ENCODE measurements around the gene DLST.

The DLST gene

DNA sequence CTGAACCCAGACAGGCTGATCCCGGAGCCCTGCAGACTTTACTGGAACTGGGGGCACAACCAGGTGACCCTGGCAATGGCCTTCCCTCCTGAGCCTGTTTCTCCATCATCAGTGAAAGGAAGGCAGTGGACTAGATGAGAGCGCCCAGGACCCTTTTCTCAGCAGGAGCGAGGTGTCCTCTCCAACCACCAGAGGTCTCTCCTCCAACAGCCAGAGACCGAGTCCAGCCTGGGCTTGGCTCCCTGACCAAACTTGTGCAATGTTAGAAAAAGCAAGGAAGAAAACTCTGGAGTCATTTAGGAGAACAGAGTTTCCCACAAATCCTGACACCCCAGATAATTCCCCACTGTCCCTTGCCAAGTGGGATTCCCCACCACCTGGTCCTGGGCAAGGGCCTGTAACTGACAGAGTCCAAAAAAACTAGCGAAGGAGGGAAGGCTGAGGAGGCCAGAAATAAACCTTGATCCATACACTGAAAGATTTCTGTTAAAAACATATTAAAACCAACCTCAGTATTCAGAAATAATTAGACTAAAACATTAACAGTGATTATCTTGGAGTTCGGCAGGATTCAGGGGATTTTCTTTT, 32.4 kb downstream of the DLST start:
- peak; percentile 93 for ATAC-seq
- TF ChIP-seq, protein P1, sequence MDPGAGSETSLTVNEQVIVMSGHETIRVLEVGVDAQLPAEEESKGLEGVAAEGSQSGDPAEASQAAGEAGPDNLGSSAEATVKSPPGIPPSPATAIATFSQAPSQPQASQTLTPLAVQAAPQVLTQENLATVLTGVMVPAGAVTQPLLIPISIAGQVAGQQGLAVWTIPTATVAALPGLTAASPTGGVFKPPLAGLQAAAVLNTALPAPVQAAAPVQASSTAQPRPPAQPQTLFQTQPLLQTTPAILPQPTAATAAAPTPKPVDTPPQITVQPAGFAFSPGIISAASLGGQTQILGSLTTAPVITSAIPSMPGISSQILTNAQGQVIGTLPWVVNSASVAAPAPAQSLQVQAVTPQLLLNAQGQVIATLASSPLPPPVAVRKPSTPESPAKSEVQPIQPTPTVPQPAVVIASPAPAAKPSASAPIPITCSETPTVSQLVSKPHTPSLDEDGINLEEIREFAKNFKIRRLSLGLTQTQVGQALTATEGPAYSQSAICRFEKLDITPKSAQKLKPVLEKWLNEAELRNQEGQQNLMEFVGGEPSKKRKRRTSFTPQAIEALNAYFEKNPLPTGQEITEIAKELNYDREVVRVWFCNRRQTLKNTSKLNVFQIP (CRISPR knock-in tag; IDR thresholded peaks at IDR 0.05; ENCODE audit: borderline replicate concordance, low read depth): no peak
- TF ChIP-seq ZNF565 (CRISPR knock-in tag; conservative IDR thresholded peaks at IDR 0.05; ENCODE audit: low read depth) (no peak), TCF4 (CRISPR knock-in tag; IDR thresholded peaks at IDR 0.05; ENCODE audit: borderline replicate concordance) (no peak), ZNF8 (CRISPR knock-in tag; IDR thresholded peaks at IDR 0.05) (no peak), ZFP30 (CRISPR knock-in tag; IDR thresholded peaks at IDR 0.05) (no peak), BACH2 (CRISPR knock-in tag; IDR thresholded peaks at IDR 0.05; ENCODE audit: borderline replicate concordance) (no peak)
- TF ChIP-seq, protein P2, sequence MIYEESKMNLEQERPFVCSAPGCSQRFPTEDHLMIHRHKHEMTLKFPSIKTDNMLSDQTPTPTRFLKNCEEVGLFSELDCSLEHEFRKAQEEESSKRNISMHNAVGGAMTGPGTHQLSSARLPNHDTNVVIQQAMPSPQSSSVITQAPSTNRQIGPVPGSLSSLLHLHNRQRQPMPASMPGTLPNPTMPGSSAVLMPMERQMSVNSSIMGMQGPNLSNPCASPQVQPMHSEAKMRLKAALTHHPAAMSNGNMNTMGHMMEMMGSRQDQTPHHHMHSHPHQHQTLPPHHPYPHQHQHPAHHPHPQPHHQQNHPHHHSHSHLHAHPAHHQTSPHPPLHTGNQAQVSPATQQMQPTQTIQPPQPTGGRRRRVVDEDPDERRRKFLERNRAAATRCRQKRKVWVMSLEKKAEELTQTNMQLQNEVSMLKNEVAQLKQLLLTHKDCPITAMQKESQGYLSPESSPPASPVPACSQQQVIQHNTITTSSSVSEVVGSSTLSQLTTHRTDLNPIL (CRISPR knock-in tag; IDR thresholded peaks at IDR 0.05; ENCODE audit: low read depth): no peak

DNA sequence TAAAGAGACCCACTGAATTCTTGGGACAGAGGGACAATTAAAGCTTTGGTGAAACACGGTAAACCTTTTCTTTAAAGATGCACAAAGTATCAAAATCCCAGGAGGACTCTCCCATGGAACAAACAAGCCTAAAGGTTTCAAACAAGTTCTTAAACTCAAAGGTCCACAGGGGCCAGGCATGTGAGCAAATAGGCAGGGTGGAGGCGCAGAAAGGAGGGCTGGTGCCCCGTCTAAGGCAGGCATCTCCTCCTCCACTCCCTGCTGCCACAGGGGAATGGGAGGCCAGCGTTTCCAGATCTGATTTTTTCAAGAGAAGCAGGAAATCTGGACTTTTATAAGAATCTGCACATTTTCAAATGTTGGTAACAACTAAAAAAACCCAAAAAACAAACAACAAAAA, 33.7 kb downstream of the DLST start:
- TF ChIP-seq ARNTL (CRISPR knock-in tag; IDR thresholded peaks at IDR 0.05; ENCODE audit: borderline replicate concordance, low read depth) (no peak), ZNF70 (CRISPR knock-in tag; IDR thresholded peaks at IDR 0.05) (no peak), ZNF8 (CRISPR knock-in tag; IDR thresholded peaks at IDR 0.05) (no peak), SNAI2 (CRISPR knock-in tag; IDR thresholded peaks at IDR 0.05) (no peak), BACH2 (CRISPR knock-in tag; IDR thresholded peaks at IDR 0.05; ENCODE audit: borderline replicate concordance) (no peak), RARB (CRISPR knock-in tag; IDR thresholded peaks at IDR 0.05) (no peak), ISL1 (CRISPR knock-in tag; IDR thresholded peaks at IDR 0.05) (no peak), GLIS3 (CRISPR knock-in tag; IDR thresholded peaks at IDR 0.05) (no peak), OSR1 (CRISPR knock-in tag; IDR thresholded peaks at IDR 0.05) (no peak), CSDC2 (CRISPR knock-in tag; IDR thresholded peaks at IDR 0.05) (no peak), ZNF565 (CRISPR knock-in tag; conservative IDR thresholded peaks at IDR 0.05; ENCODE audit: low read depth) (no peak), ZFP3 (CRISPR knock-in tag; IDR thresholded peaks at IDR 0.05) (no peak), TOX (CRISPR knock-in tag; IDR thresholded peaks at IDR 0.05; ENCODE audit: borderline replicate concordance) (no peak), PPARA (CRISPR knock-in tag; IDR thresholded peaks at IDR 0.05; ENCODE audit: borderline replicate concordance) (no peak), ZC3H10 (CRISPR knock-in tag; IDR thresholded peaks at IDR 0.05) (no peak), ZFP30 (CRISPR knock-in tag; IDR thresholded peaks at IDR 0.05) (no peak), ESRRG (CRISPR knock-in tag; IDR thresholded peaks at IDR 0.05) (no peak)
- TF ChIP-seq, protein P3, sequence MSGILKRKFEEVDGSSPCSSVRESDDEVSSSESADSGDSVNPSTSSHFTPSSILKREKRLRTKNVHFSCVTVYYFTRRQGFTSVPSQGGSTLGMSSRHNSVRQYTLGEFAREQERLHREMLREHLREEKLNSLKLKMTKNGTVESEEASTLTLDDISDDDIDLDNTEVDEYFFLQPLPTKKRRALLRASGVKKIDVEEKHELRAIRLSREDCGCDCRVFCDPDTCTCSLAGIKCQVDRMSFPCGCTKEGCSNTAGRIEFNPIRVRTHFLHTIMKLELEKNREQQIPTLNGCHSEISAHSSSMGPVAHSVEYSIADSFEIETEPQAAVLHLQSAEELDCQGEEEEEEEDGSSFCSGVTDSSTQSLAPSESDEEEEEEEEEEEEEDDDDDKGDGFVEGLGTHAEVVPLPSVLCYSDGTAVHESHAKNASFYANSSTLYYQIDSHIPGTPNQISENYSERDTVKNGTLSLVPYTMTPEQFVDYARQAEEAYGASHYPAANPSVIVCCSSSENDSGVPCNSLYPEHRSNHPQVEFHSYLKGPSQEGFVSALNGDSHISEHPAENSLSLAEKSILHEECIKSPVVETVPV (CRISPR knock-in tag; IDR thresholded peaks at IDR 0.05): no peak
- TF ChIP-seq, protein P4, sequence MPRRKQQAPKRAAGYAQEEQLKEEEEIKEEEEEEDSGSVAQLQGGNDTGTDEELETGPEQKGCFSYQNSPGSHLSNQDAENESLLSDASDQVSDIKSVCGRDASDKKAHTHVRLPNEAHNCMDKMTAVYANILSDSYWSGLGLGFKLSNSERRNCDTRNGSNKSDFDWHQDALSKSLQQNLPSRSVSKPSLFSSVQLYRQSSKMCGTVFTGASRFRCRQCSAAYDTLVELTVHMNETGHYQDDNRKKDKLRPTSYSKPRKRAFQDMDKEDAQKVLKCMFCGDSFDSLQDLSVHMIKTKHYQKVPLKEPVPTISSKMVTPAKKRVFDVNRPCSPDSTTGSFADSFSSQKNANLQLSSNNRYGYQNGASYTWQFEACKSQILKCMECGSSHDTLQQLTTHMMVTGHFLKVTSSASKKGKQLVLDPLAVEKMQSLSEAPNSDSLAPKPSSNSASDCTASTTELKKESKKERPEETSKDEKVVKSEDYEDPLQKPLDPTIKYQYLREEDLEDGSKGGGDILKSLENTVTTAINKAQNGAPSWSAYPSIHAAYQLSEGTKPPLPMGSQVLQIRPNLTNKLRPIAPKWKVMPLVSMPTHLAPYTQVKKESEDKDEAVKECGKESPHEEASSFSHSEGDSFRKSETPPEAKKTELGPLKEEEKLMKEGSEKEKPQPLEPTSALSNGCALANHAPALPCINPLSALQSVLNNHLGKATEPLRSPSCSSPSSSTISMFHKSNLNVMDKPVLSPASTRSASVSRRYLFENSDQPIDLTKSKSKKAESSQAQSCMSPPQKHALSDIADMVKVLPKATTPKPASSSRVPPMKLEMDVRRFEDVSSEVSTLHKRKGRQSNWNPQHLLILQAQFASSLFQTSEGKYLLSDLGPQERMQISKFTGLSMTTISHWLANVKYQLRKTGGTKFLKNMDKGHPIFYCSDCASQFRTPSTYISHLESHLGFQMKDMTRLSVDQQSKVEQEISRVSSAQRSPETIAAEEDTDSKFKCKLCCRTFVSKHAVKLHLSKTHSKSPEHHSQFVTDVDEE (CRISPR knock-in tag; IDR thresholded peaks at IDR 0.05): no peak
- TF ChIP-seq, protein P5, sequence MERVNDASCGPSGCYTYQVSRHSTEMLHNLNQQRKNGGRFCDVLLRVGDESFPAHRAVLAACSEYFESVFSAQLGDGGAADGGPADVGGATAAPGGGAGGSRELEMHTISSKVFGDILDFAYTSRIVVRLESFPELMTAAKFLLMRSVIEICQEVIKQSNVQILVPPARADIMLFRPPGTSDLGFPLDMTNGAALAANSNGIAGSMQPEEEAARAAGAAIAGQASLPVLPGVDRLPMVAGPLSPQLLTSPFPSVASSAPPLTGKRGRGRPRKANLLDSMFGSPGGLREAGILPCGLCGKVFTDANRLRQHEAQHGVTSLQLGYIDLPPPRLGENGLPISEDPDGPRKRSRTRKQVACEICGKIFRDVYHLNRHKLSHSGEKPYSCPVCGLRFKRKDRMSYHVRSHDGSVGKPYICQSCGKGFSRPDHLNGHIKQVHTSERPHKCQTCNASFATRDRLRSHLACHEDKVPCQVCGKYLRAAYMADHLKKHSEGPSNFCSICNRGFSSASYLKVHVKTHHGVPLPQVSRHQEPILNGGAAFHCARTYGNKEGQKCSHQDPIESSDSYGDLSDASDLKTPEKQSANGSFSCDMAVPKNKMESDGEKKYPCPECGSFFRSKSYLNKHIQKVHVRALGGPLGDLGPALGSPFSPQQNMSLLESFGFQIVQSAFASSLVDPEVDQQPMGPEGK (CRISPR knock-in tag; IDR thresholded peaks at IDR 0.05; ENCODE audit: borderline replicate concordance): no peak

More for the DNA sequence above, 33.7 kb downstream of the DLST start:
- no peak for ATAC-seq

Measured in SK-N-SH treated with all-trans-retinoic acid at 6 μM for 48 hours (cell line).